Ramos (cell line): ENCODE data around the gene TMEM169.

Source experiments
- in situ Hi-C: fragments of 300-500 bp; cut with MboI; formaldehyde crosslinking; loops from one replicate; pipeline ENCODE4 v1.14.3; 2022; ENCODE audit warnings: low sequenced_read_pairs; ENCODE audit not compliant: unreplicated experiment

Gene TMEM169

GRCh38 chr2:216126943-216127342 lies 45.2 kb downstream of the TMEM169 start:
- in situ Hi-C loops: loop anchor here (25.0 kb wide), 1 partner anchor 790 kb away; no protein-coding TSS in a partner anchor

- in situ Hi-C loops: loop anchor here (25.0 kb wide), 1 partner anchor 793 kb away; no protein-coding TSS in a partner anchor
Measured at GRCh38 chr2:216130346-216130971, 48.7 kb downstream of the TMEM169 start.

DNA sequence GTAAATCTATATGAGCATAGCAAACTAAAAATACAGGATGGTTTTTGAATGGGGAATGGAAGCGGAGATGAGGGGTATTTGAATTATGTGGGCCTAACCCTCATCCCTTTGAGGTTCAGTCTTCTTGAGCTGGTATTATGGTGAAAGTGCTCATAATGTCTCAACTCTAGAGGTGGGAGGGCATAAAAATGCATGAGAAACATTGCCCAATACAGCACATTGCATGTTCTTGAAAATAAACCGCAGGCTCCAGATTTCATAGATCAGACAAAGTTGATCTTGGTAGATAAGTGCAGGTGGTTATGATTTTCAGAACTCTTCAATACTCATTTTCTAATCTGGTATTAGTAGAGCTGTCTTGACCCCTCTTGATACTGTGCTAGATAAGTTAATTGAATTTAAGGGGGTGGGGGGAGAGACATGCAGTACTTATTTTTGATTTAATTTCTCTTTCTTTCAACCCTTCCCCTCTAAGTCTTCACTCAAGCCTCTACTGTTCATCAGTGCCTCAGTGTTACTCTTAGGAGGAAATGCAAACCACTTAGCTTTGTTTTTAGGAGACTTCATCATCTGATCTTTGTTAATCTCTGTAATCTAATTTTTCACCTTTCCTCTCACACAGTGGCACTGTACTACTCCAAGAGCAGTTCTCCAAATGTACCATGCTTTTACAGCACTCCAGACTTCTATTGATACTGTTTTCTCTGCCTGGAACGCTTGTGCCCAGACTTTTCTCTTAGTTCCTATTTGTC lies 49.6 kb downstream of the TMEM169 start:
- in situ Hi-C loops: loop anchor here (25.0 kb wide), 1 partner anchor 794 kb away; no protein-coding TSS in a partner anchor

GRCh38 chr2:216132585-216132984 lies 50.9 kb downstream of the TMEM169 start:
- in situ Hi-C loops: loop anchor here (25.0 kb wide), 1 partner anchor 795 kb away; no protein-coding TSS in a partner anchor

DNA sequence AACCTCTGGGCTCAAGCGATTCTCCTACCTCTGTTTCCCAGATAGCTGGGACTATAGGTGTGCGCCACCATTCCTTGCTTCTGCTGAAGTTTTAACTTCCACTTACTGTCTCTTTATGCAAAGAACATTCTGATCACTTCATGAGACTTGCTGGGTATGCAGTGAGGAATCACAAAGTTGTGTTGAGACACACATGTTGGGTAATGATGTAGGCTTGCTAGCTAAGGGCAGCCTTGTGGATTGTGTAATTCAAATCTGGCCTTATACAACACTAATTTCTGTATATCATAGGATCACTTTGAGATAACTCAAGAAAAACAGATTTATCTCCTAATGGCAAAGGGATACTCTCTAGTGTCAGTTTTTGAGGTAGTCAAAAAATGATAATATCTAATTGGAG lies 51.7 kb downstream of the TMEM169 start:
- in situ Hi-C loops: loop anchor here (25.0 kb wide), 1 partner anchor 796 kb away; no protein-coding TSS in a partner anchor

GRCh38 chr2:216134958-216135541 lies 53.3 kb downstream of the TMEM169 start:
- in situ Hi-C loops: loop anchor here (25.0 kb wide), 1 partner anchor 798 kb away; no protein-coding TSS in a partner anchor

DNA sequence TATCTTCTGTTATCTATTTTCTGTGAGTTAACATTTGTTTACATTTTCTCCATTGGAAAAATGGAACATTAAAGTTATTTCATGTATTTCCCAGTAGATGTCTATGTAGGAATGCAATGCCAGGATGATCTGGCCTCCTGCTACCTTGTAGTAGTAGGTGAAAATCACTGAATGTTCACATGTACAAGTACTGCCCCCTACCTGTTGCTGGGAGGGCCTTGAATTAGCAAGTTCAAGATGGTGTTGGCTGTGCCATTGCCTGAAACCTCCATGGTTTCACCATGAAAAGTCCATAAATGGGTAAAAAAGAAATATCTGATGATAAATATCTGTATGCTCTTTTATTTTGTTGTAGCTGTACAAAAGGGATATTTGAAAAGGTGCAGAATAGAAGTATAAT lies 58.2 kb downstream of the TMEM169 start:
- in situ Hi-C loops: loop anchor here (25.0 kb wide), 1 partner anchor 803 kb away; no protein-coding TSS in a partner anchor

DNA sequence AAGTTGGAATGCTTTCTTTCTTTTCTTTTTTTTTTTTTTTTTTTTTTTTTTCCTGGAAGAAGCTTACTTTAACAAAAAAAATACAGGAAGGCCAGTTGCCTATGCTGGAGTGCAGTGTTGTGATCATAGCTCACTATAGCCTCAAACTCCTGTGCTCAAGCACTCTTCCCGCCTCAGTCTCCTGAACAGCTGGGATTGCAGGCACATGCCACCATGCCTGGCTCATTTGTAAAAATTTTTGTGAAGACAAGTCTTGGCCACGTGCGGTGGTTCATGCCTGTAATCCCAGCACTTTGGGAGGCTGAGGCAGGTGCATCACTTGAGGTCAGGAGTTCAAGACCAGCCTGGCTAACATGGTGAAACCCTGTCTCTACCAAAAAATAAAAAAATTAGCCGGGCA lies 59.8 kb downstream of the TMEM169 start:
- in situ Hi-C loops: loop anchor here (25.0 kb wide), 1 partner anchor 804 kb away; no protein-coding TSS in a partner anchor

GRCh38 chr2:216142540-216142939 lies 60.8 kb downstream of the TMEM169 start:
- in situ Hi-C loops: loop anchor here (25.0 kb wide), 1 partner anchor 805 kb away; no protein-coding TSS in a partner anchor

- in situ Hi-C loops: loop anchor here (25.0 kb wide), 1 partner anchor 807 kb away; no protein-coding TSS in a partner anchor
Measured at GRCh38 chr2:216144372-216144771, 62.7 kb downstream of the TMEM169 start.

- in situ Hi-C loops: loop anchor here (25.0 kb wide), 1 partner anchor 808 kb away; no protein-coding TSS in a partner anchor
Measured at GRCh38 chr2:216144857-216145256, 63.1 kb downstream of the TMEM169 start.

DNA sequence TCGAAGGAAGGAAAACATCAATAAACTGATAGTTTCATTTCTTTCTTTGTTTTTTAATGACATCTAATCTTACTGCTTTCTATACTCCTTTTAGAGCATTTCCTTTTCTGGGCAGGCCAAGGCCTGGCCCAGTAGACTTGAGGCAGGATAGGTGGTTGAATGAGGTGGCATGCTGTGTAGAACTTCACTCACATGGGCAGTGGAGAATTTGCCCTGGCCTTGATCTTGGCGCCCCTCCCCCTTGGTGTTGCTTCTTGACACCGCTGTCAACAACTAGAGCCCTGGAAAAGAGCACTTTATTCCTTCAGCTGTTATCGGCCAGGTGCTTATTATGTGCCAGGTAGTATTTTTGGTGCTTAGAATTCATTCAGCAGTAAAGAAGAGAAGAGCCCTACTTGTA lies 64.9 kb downstream of the TMEM169 start:
- in situ Hi-C loops: loop anchor here (25.0 kb wide), 1 partner anchor 809 kb away; no protein-coding TSS in a partner anchor

DNA sequence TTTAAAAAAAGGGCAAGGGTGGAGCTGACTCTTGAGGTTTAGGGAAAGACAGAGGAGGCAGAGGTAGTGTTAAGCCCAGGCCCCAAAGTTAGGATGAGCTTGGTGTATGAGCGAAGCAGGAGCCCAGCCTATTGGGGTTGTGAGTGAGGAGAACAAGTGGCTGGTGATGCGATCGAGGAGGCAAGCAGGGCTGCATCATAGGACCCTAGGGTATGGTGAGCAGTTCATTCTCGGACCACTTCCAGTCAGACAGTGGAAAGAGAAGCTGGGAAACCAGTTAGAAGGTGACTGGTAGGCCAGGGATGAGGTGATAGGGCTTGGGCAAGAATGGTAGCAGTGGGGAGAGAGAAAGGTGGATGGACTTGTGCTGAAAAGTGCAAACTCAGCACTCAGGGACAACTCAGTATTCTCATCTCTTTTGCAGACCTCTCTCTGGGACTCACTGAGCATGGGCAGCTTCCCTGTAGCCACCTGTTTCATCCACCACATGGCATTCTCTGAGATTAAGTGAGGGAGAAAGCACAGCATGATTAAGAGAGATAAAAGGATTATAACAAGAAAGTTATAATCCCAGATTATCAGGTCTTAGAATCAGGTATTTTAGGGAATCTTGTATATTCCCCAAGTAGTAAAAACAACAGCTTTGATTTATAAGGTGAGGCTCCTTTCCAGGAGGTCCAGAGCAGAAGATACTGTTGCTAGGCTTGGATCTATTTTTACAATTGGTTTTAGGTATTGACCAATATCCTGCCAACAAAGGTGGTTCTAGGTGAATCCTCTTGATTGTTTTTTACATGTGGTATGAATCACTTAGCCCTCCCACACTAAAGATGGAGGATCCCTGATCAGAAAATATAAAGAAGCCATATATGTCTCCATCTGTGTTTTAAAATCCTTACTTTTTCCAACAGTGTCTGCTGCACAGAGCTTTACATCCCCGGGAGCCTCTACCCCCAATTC lies 65.7 kb downstream of the TMEM169 start:
- in situ Hi-C loops: loop anchor here (25.0 kb wide), 1 partner anchor 810 kb away; no protein-coding TSS in a partner anchor

GRCh38 chr2:216148983-216149382 lies 67.3 kb downstream of the TMEM169 start:
- in situ Hi-C loops: loop anchor here (25.0 kb wide), 1 partner anchor 812 kb away; no protein-coding TSS in a partner anchor

GRCh38 chr2:216149741-216150140 lies 68.0 kb downstream of the TMEM169 start:
- in situ Hi-C loops: loop anchor here (25.0 kb wide), 1 partner anchor 812 kb away; no protein-coding TSS in a partner anchor

GRCh38 chr2:216151313-216152025 lies 69.8 kb downstream of the TMEM169 start:
- in situ Hi-C loops: no loop called here
